GM12872 (cell line): ENCODE data around the gene PCP4.

Experiments
- TF ChIP-seq, protein P1 (sequence below): IDR thresholded peaks from 3 replicates; pipeline ENCODE4 v1.5.1; 2011; ENCODE audit warnings: low read depth, mild to moderate bottlenecking, low read length, moderate library complexity; ENCODE audit not compliant: insufficient read depth

The PCP4 gene

DNA sequence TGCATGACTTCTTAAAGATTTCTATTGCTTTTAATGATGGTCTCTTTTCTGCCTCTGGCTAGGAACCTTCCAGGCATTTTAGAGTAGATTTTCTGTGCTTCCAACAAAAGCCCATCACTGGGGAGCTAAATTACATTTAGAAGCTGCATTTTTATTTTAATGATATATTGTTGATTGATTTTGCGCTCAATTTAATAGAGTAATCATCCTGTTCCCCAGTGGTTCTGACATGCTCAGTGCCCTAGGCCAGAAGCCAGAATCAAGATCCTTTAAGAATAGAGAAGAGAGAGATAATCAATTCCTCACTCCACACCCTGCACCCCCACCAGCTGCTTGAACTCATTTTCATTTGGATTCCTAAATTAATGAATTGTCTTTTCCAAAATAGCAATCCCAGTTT, 97.8 kb downstream of the PCP4 start:
- TF ChIP-seq, protein P1, sequence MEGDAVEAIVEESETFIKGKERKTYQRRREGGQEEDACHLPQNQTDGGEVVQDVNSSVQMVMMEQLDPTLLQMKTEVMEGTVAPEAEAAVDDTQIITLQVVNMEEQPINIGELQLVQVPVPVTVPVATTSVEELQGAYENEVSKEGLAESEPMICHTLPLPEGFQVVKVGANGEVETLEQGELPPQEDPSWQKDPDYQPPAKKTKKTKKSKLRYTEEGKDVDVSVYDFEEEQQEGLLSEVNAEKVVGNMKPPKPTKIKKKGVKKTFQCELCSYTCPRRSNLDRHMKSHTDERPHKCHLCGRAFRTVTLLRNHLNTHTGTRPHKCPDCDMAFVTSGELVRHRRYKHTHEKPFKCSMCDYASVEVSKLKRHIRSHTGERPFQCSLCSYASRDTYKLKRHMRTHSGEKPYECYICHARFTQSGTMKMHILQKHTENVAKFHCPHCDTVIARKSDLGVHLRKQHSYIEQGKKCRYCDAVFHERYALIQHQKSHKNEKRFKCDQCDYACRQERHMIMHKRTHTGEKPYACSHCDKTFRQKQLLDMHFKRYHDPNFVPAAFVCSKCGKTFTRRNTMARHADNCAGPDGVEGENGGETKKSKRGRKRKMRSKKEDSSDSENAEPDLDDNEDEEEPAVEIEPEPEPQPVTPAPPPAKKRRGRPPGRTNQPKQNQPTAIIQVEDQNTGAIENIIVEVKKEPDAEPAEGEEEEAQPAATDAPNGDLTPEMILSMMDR = no peak

DNA sequence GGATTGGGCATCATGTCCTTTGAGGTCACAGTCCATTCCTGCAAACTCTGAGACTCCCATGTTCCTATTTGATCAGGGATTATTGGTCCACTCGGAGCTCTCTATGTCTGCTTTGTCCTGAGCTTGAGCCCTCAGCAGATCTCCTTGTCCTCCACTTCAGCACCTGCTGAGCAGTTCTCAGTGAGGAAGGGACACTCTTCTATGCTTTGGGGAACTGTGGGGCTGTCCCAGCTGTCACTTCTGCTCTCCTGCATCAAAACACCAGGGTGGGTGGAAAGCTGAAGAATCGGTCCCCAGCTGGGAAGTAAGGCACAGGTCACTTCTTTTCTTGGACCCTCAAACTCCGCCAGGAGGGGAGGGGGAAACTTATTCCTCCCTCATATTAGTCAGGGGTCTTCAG, 99.5 kb downstream of the PCP4 start:
- TF ChIP-seq, protein P1 = no peak

DNA sequence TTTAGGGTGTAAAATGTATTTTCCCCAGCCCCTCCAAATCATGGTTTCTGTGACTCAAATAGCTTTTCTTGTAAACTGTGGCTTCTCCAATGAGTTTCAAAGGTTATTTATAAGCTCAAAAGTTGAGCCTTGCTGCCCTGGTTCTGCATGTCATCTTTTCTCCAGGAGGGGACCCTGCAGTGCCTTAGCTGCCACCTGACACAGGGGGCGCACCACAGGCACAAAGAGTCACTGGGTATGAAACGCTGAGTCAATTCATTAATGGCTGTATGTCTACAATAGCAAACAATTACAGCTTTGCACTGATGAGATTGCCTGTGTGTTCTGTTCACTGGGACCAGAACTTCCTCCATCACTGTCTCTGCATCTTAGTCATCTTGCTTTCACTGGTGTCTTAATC, 100.8 kb downstream of the PCP4 start:
- TF ChIP-seq, protein P1 = no peak

DNA sequence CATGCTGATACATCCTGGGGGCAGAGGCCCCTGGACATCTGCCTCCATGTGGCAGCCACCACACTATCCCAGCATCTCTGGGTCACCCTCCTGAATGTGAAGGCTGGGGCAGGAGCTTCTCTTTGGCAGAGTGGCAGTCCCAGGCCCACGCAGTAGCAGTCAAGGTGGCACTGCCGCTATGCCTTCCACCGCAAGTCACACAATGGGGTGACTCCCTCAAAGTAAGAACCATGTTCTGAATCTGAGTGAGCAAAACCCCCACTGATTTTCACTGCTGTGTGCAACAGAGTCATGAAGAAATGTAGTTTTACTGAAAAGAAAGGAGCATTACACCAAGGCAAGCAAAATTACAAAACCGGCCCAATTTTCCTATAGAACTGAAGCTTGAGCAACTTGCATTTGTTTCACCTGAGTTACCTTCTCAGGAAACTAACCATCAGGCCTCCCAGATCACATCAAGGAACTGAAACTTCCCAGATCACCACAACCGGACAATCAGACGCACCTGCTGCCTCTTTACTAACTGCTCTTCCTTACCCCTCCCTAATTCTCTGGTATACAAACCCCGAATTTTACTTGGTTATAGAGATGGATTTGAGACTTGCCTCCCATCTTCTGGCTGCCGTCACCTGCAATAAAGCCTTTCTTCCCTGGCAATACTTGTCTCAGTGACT, 102.6 kb downstream of the PCP4 start:
- TF ChIP-seq, protein P1 = no peak

DNA sequence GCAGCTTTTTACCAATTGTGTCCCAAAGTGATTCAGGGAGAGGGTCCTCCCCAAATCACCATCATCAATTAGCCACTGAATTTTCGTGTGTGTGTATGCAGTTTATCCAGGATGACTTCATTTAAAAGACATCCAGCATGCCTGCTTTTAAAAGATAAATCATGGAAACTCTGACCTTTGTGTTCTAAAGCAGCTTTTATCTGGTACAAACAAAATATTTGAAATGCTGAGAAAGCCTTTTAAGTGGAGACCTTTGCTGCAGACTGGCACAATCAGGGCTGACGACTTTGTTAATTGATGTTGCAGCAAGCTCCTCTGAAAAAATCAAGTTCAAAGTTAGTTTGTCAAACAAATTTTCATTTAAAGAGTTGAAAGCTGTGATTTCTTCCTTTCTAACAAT, 104.7 kb downstream of the PCP4 start:
- TF ChIP-seq, protein P1 = no peak

DNA sequence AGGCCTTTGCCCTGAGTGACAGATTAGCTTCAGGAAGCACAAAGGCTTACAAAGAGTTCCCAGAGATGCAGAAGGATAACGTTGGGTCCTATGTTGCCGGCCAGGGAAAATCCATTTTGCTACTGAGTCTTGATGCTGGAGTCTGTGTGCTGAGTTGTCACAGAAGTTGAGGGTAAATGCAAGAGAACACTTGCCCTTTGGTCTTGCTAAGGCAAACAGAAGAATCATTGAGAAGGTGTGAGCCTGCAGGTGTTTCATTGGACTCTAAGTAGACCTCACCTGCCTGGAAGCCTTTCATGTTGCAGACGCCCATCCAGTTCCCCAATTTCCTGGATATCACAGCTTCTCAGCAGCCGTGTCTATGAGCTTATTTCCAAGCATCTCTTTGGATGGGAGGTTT, 105.2 kb downstream of the PCP4 start:
- TF ChIP-seq, protein P1 = no peak

DNA sequence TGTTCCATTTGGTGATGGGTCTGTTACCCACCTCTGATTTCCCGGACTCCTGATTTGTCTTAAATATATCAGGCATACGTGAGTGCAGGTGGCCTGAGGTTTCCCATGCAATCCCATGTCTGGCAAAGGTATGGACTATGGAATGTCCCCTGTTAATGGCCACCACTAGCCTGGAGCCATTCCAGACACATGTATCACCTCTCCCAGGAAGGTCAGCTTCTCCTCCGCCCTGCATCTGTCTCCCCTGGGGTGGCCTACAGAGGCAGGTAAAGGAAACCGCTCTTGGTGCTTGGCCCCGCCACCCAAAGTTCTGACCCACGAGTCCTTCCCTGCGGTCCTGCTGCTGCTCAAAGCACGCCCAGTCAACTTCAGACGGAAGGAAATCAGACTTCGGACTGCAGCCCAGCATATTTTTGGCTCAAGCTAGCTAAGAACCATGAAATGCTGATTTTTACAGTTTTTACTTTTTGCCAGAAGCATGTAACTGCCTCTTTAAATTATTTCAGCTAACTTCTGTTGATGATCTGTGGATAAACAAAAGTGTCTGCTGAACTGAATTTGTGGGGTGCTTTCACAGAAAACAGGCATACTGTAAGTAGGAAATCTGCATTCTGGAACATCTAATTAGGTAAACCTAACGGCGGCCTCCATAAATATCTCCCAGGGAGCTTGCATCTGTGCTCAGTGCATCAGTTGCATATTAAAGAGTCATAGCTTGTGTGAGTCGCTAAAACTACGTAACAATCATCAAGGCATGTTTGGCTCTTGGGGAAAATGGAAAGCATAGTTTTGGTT, 105.9 kb downstream of the PCP4 start:
- TF ChIP-seq, protein P1 = no peak
